SK-MEL-5 (cell line): ENCODE data around the gene SPATA6. TPM values are rescaled to one million over a fixed set of nuclear protein-coding genes. Genes with fewer than 3 reads are reported as not detected.
A peak's percentile ranks its signal among the peaks of the same experiment; 100 is the strongest.
"Not testable (repeated sequence)": the region's sequence is repeated elsewhere in the genome, so short reads cannot be mapped to it uniquely, and the experiment has no call there.

Source experiments
- DNase-seq: peaks from one replicate; pipeline ENCODE4 v3.0.0-alpha.2; 2016; ENCODE audit warnings: low read depth, low spot score
- in situ Hi-C: cut with HindIII; loops from 2 replicates; pipeline ENCODE4 v1.10.0; 2016; ENCODE audit warnings: low sequenced_read_pairs, high pct_unique_total_duplicates, low pct_unique_long_range_greater_than_20kb
- polyA plus RNA-seq, 2 experiments: library from polyadenylated mRNA; depleted of rRNA; stranded (reverse); fragments of >200 nt; gene quantifications; 2 replicates each; pipeline ENCODE4 v1.2.3, GENCODE V29; 2015
- total RNA-seq: library from RNA; depleted of rRNA; stranded (reverse); fragments of >200 nt; shearing (Covaris generic); gene quantifications from 2 replicates; pipeline ENCODE4 v1.2.3, GENCODE V29; 2014; rRNA removed

Gene SPATA6
- total RNA-seq, result 6.5 and 6.8 TPM in 2 replicates
- 5.5 and 8.9 TPM in 2 replicates for polyA plus RNA-seq (2015; cell fraction: cytosol; rRNA removed)
- polyA plus RNA-seq (2015; cell fraction: nucleus; rRNA removed), result 14.8 and 17.6 TPM in 2 replicates

- DNase-seq, result peak; percentile 94
- in situ Hi-C loops, result no loop called here
Measured at GRCh38 chr1:48471691-48472576, at the start of gene SPATA6. SPATA6 (minus strand) TSS chr1:48472204; CDS start chr1:48472008, 196 bp downstream.

GRCh38 chr1:48519896-48520295, 47.9 kb upstream of the SPATA6 start:
- DNase-seq, in situ Hi-C loops: not testable (repeated sequence)

- in situ Hi-C loops, result no loop called here
- DNase-seq, result no peak
Measured at GRCh38 chr1:48506870-48507269, 34.9 kb upstream of the SPATA6 start.

GRCh38 chr1:48500541-48501450, 28.8 kb upstream of the SPATA6 start:
- in situ Hi-C loops, result no loop called here
- no peak for DNase-seq

GRCh38 chr1:48499211-48499735, 27.3 kb upstream of the SPATA6 start:
- in situ Hi-C loops, result no loop called here
- no peak for DNase-seq

- in situ Hi-C loops, result no loop called here
- DNase-seq, result peak; percentile 82
Measured at GRCh38 chr1:48498096-48498791, 26.2 kb upstream of the SPATA6 start.

- in situ Hi-C loops, result no loop called here
- no peak for DNase-seq
Measured at GRCh38 chr1:48495911-48496310, 23.9 kb upstream of the SPATA6 start.

- peak; percentile 6 for DNase-seq
- in situ Hi-C loops, result no loop called here
Measured at GRCh38 chr1:48495166-48495565, 23.2 kb upstream of the SPATA6 start.

GRCh38 chr1:48493970-48494769, 22.2 kb upstream of the SPATA6 start:
- DNase-seq, result peak; percentile 97
- in situ Hi-C loops, result no loop called here

GRCh38 chr1:48493041-48493440, 21.0 kb upstream of the SPATA6 start:
- in situ Hi-C loops, result no loop called here
- no peak for DNase-seq

GRCh38 chr1:48492392-48492791, 20.4 kb upstream of the SPATA6 start:
- DNase-seq, result no peak

GRCh38 chr1:48488721-48489120, 16.7 kb upstream of the SPATA6 start:
- DNase-seq, result no peak
- in situ Hi-C loops, result no loop called here

More at GRCh38 chr1:48492392-48492791, 20.4 kb upstream of the SPATA6 start:
- in situ Hi-C loops, result no loop called here

- in situ Hi-C loops, result no loop called here
- DNase-seq, result no peak
Measured at GRCh38 chr1:48480504-48480903, 8.5 kb upstream of the SPATA6 start.

- DNase-seq, in situ Hi-C loops: not testable (repeated sequence)
Measured at GRCh38 chr1:48480023-48480422, 8.0 kb upstream of the SPATA6 start.

- in situ Hi-C loops, result no loop called here
- DNase-seq, result no peak
Measured at GRCh38 chr1:48472638-48473037, 634 bp upstream of the SPATA6 start.

- DNase-seq, result peak; percentile 13
- in situ Hi-C loops, result no loop called here
Measured at GRCh38 chr1:48470950-48471690, 884 bp downstream of the SPATA6 start.
